ENCODE results near the gene RPL9. TPM values are rescaled to one million over a fixed set of nuclear protein-coding genes. Genes with fewer than 3 reads are reported as not detected.
"Not testable (repeated sequence)": the region's sequence is repeated elsewhere in the genome, so short reads cannot be mapped to it uniquely, and the experiment has no call there.

The RPL9 gene
- total RNA-seq, 2 experiments from 2014 or later, result 1,040 to 1,200 TPM

DNA sequence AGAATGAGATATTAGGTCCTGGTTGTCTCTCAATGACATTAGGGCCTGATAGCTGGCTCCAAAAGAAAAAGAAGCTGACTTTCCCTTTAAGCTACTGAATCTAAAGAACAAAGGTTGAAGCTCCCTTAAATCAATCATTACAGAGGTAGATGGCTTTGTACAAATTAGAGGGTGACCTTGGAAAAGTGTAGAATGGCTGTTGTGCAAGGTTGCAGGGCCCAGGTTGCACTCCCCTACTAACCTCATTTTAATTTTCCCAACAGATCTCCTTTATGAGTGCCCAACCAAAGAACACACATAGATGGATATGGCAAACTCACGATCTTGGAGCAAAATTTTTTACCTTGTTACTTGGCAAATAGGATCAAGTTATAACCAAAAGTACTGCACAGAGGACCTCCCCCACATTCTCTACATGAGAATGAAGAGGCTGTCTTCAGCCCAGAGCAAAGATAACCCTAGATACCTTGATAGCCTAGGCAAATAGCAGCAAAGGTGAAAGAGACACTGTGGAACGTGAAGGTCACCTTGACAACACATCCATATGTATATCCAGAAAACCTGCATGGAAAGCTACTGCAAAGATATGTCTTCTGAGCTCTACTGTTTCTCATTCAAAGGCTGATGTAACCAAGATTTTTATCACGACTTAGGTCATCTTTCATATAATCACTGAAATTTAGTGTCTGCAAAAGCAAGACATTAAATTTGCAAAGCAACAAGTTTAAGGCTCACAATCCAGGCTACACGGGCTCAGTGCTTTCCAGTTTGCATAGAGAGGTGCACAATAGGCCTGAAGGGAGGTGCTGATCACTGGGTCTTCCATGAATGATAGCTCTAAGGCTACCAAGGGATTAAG lies 29.0 kb downstream of the RPL9 start:
- no peaks in the 10 kb centered on the region for H3K36me3 Mint-ChIP-seq
- POLR2A ChIA-PET, result no interaction called here
- no peak overlapping the region for H3K27ac Mint-ChIP-seq
- peaks cover 3% of the 10 kb centered on the region for H3K27me3 Mint-ChIP-seq
- ATAC-seq (ENCODE audit: low read depth) (no peak), DNase-seq (no peak)
- H3K4me1 Mint-ChIP-seq, result no peaks in the 10 kb centered on the region
- H3K9me3 Mint-ChIP-seq, result no peaks in the 10 kb centered on the region
- no peak overlapping the region for H3K4me3 Mint-ChIP-seq

- no peak overlapping the region for H3K4me3 Mint-ChIP-seq
Measured at GRCh38 chr4:39427520-39428114, 31.1 kb downstream of the RPL9 start.

GRCh38 chr4:39426728-39427127 lies 32.0 kb downstream of the RPL9 start:
- H3K36me3 Mint-ChIP-seq, result no peaks in the 10 kb centered on the region
- POLR2A ChIA-PET, result no interaction called here
- H3K27me3 Mint-ChIP-seq, result peaks cover 3% of the 10 kb centered on the region
- no peak overlapping the region for H3K27ac Mint-ChIP-seq
- ATAC-seq (ENCODE audit: low read depth) (no peak), DNase-seq (no peak)
- H3K9me3 Mint-ChIP-seq, result no peaks in the 10 kb centered on the region
- no peak overlapping the region for H3K4me3 Mint-ChIP-seq
- no peaks in the 10 kb centered on the region for H3K4me1 Mint-ChIP-seq

More at GRCh38 chr4:39427520-39428114, 31.1 kb downstream of the RPL9 start:
- ATAC-seq (ENCODE audit: low read depth) (no peak), DNase-seq (no peak)
- no peaks in the 10 kb centered on the region for H3K4me1 Mint-ChIP-seq
- POLR2A ChIA-PET, result no interaction called here
- H3K27ac Mint-ChIP-seq, result no peak overlapping the region
- peaks cover 3% of the 10 kb centered on the region for H3K27me3 Mint-ChIP-seq
- H3K36me3 Mint-ChIP-seq, result no peaks in the 10 kb centered on the region
- H3K9me3 Mint-ChIP-seq, result no peaks in the 10 kb centered on the region

- POLR2A ChIA-PET; H3K4me1 Mint-ChIP-seq; H3K27ac Mint-ChIP-seq; DNase-seq; H3K27me3 Mint-ChIP-seq; ATAC-seq (ENCODE audit: low read depth); H3K36me3 Mint-ChIP-seq; H3K9me3 Mint-ChIP-seq; H3K4me3 Mint-ChIP-seq: not testable (repeated sequence)
Measured at GRCh38 chr4:39425297-39425696, 33.4 kb downstream of the RPL9 start.

DNA sequence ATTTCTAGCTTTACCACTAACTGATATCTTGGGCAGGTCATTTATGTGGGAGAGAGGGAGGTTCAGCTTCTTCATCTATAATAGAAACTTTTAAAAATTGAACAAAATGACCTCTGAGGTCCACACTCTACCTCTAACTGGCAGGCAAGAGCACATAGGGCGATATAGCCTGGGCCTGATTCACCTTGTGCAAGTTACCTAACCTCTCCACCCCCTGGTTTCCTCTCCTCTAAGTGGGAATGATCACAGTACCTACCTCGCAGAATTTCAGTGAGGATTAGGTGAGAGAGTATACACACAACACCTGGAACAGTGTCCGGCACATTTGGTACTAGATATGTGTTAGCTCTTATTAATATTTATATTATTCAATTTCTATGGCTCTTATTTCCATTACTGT lies 36.5 kb downstream of the RPL9 start:
- Mint-ChIP-seq H3K27ac (no peak overlapping the region), H3K4me1 (peaks cover 2% of the 10 kb centered on the region), H3K9me3 (no peaks in the 10 kb centered on the region), H3K27me3 (peaks cover 12% of the 10 kb centered on the region), H3K4me3 (no peak overlapping the region), H3K36me3 (no peaks in the 10 kb centered on the region)
- POLR2A ChIA-PET, result interaction anchor here (0.6 kb wide), 1 partner anchor 143 kb away, joined by 3 read pairs; no protein-coding TSS in a partner anchor
- ATAC-seq (ENCODE audit: low read depth), result no peak
- DNase-seq, result no peak

- H3K4me3 Mint-ChIP-seq, result no peak overlapping the region
- POLR2A ChIA-PET, result no interaction called here
- no peak for DNase-seq
- H3K36me3 Mint-ChIP-seq, result no peaks in the 10 kb centered on the region
- peaks cover 2% of the 10 kb centered on the region for H3K4me1 Mint-ChIP-seq
- H3K27ac Mint-ChIP-seq, result no peak overlapping the region
- H3K27me3 Mint-ChIP-seq, result peaks cover 8% of the 10 kb centered on the region
- H3K9me3 Mint-ChIP-seq, result no peaks in the 10 kb centered on the region
- ATAC-seq (ENCODE audit: low read depth), result no peak
Measured at GRCh38 chr4:39415678-39416283, 42.9 kb downstream of the RPL9 start.

GRCh38 chr4:39411561-39411960 lies 47.2 kb downstream of the RPL9 start:
- H3K36me3 Mint-ChIP-seq; DNase-seq; H3K27me3 Mint-ChIP-seq; H3K4me3 Mint-ChIP-seq; H3K27ac Mint-ChIP-seq; POLR2A ChIA-PET; ATAC-seq (ENCODE audit: low read depth); H3K4me1 Mint-ChIP-seq; H3K9me3 Mint-ChIP-seq: not testable (repeated sequence)

- Mint-ChIP-seq H3K27me3 (peaks cover 5% of the 10 kb centered on the region), H3K4me1 (no peaks in the 10 kb centered on the region), H3K27ac (no peak overlapping the region), H3K4me3 (no peak overlapping the region), H3K9me3 (no peaks in the 10 kb centered on the region), H3K36me3 (no peaks in the 10 kb centered on the region)
- POLR2A ChIA-PET, result no interaction called here
- ATAC-seq (ENCODE audit: low read depth) (no peak), DNase-seq (no peak)
Measured at GRCh38 chr4:39410415-39410814, 48.3 kb downstream of the RPL9 start.

GRCh38 chr4:39407584-39407885 lies 51.2 kb downstream of the RPL9 start:
- H3K4me1 Mint-ChIP-seq, result no peaks in the 10 kb centered on the region
- H3K4me3 Mint-ChIP-seq, result no peak overlapping the region
- no peaks in the 10 kb centered on the region for H3K9me3 Mint-ChIP-seq
- no peaks in the 10 kb centered on the region for H3K36me3 Mint-ChIP-seq
- H3K27ac Mint-ChIP-seq, result no peak overlapping the region
- POLR2A ChIA-PET, result no interaction called here
- DNase-seq (no peak), ATAC-seq (ENCODE audit: low read depth) (no peak)
- peaks cover 5% of the 10 kb centered on the region for H3K27me3 Mint-ChIP-seq

DNA sequence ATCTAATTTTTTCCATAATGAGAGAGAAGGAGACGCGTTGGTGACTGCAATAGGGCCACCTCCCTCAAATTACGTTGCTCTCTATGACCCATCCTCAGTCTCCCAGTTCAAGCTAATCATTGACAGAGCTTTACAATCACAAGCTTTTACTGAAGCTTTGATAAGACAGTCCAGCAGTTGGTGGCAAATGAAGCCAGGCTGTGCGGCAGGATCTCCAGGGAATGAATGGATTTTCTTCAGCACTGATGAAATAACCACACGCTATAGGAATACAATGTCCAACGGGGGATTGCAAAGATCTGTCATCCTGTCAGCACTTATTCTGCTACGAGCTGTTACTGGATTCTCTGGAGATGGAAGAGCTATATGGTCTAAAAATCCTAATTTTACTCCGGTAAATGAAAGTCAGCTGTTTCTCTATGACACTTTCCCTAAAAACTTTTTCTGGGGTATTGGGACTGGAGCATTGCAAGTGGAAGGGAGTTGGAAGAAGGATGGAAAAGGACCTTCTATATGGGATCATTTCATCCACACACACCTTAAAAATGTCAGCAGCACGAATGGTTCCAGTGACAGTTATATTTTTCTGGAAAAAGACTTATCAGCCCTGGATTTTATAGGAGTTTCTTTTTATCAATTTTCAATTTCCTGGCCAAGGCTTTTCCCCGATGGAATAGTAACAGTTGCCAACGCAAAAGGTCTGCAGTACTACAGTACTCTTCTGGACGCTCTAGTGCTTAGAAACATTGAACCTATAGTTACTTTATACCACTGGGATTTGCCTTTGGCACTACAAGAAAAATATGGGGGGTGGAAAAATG lies 51.7 kb downstream of the RPL9 start, which contains the start of gene KLB:
Gene KLB (plus strand): TSS at position 168 of the 821 bp plus-strand sequence. CDS start 20 bp downstream, at position 188.
- no peaks in the 10 kb centered on the region for H3K36me3 Mint-ChIP-seq
- no peak within 1 kb of the TSS for H3K4me3 Mint-ChIP-seq
- H3K27me3 Mint-ChIP-seq, result peaks cover 5% of the 10 kb centered on the region
- ATAC-seq (ENCODE audit: low read depth) (no peak), DNase-seq (no peak)
- no peaks in the 10 kb centered on the region for H3K9me3 Mint-ChIP-seq
- POLR2A ChIA-PET, result no interaction called here
- H3K4me1 Mint-ChIP-seq, result no peaks in the 10 kb centered on the region
- no peak within 1 kb of the TSS for H3K27ac Mint-ChIP-seq

Small RNA genes lying within 50 kb of the gene (microRNA-seq; reads per million reads assigned to microRNA genes)
- not detected for gene MIR5591

Other genes starting within 250 kb of the RPL9 start
- gene RFC1, start 92.6 kb downstream of the RPL9 start, total RNA-seq, result 10 to 100 TPM; 74.6 to 84.5 TPM
- gene KLB, start 52.0 kb downstream of the RPL9 start, total RNA-seq, result not detected
- 10 to 100 TPM; 16.0 to 18.0 TPM for gene LIAS, start 134 bp upstream of the RPL9 start, total RNA-seq
- gene UGDH, start 68.5 kb upstream of the RPL9 start, total RNA-seq, result 10 to 100 TPM; 17.5 to 18.2 TPM
- 1 to 10 TPM; 7.0 to 7.2 TPM for gene SMIM14, start 179.9 kb upstream of the RPL9 start, total RNA-seq
- gene UBE2K, start 239.2 kb upstream of the RPL9 start, total RNA-seq, result 10 to 100 TPM; 67.4 to 73.1 TPM

Measured in activated naive CD8-positive, alpha-beta T cell treated with anti-CD3 and anti-CD28 coated beads, Interleukin-2, amount 10 ng/mL, durations not matched to agents 7 days and 5 days (primary cell).